H1 (cell line): ENCODE measurements around the gene SLN. TPM values are rescaled to one million over a fixed set of nuclear protein-coding genes. Genes with fewer than 3 reads are reported as not detected.

Source experiments
- CTCF ChIA-PET: fragments of 300-600 bp; sonication (Branson Sonifier 250); formaldehyde crosslinking; loops from one replicate; lab custom pipeline; 2021; ENCODE audit not compliant: partially characterized antibody; lab: Charles Lee
- POLR2A ChIA-PET: fragments of 300-600 bp; sonication (Branson Sonifier 250); formaldehyde crosslinking; loops from one replicate; lab custom pipeline; 2021; ENCODE audit warnings: inconsistent platforms; ENCODE audit not compliant: partially characterized antibody; lab: Charles Lee
- DNase-seq, 2 experiments: peaks; one replicate each; pipeline versions ENCODE4 v3.0.0 to v3.0.0-alpha.2; 2010 to 2022; ENCODE audit warnings: low spot score in 2 of 2, low read depth in 1 of 2, mixed read lengths in 1 of 2
- FAIRE-seq: peaks from 2 replicates; lab custom pipeline; 2011; peaks lifted over from hg19 to GRCh38; lab: Jason Lieb, UNC
- H2AFZ ChIP-seq: 2 replicates; pipeline ENCODE4 v1.8.1; 2012; ENCODE audit warnings: low read length, inconsistent platforms
- H2AK5ac ChIP-seq: 2 replicates; pipeline ENCODE4 v1.6.1; 2013; ENCODE audit warnings: low read depth, low read length
- H2BK120ac ChIP-seq: replicated peaks from 2 replicates; pipeline ENCODE3; 2013; ENCODE audit warnings: low read depth, low read length, inconsistent platforms
- H2BK12ac ChIP-seq: 2 replicates; pipeline ENCODE4 v1.6.1; 2013; ENCODE audit warnings: low read depth, low read length
- H2BK15ac ChIP-seq: 2 replicates; pipeline ENCODE4 v1.6.1; 2013; ENCODE audit warnings: low read length
- H2BK20ac ChIP-seq: 2 replicates; pipeline ENCODE4 v1.6.1; 2013; ENCODE audit warnings: low read length
- H2BK5ac ChIP-seq: 2 replicates; pipeline ENCODE4 v1.6.1; 2013; ENCODE audit warnings: low read depth, low read length
- H3K14ac ChIP-seq: 2 replicates; pipeline ENCODE4 v1.6.1; 2013; ENCODE audit warnings: inconsistent platforms; ENCODE audit not compliant: insufficient read length
- H3K18ac ChIP-seq: 2 replicates; pipeline ENCODE4 v1.6.1; 2013; ENCODE audit warnings: low read length; ENCODE audit errors: extremely low read depth
- H3K23ac ChIP-seq: 2 replicates; pipeline ENCODE4 v1.6.1; 2013; ENCODE audit warnings: inconsistent platforms; ENCODE audit not compliant: insufficient read length
- H3K23me2 ChIP-seq: 2 replicates; pipeline ENCODE4 v1.6.1; 2013; ENCODE audit warnings: low read depth, low read length
- H3K27ac ChIP-seq: 2 replicates; pipeline ENCODE4 v1.6.1; 2011; ENCODE audit warnings: low read depth, low read length, inconsistent platforms
- H3K27me3 ChIP-seq, 4 experiments: replicated peaks in 1 of 4; 1 replicate in 1 of 4; 2 replicates in 3 of 4; pipeline versions ENCODE4 v1.6.1 to v1.8.1; 2011 to 2013; ENCODE audit warnings: low read length in 3 of 4, mild to moderate bottlenecking in 3 of 4, inconsistent platforms in 2 of 4, mixed read lengths in 2 of 4, moderate library complexity in 1 of 4; ENCODE audit not compliant: control insufficient read depth in 3 of 4, insufficient read depth in 3 of 4; ENCODE audit errors: extremely low read depth in 1 of 4
- H3K36me3 ChIP-seq, 4 experiments: 2 replicates each; pipeline versions ENCODE4 v1.6.1 to v1.8.1; 2011 to 2013; ENCODE audit warnings: mild to moderate bottlenecking in 4 of 4, low read length in 3 of 4, moderate library complexity in 2 of 4, control low read depth in 1 of 4, inconsistent platforms in 1 of 4; ENCODE audit not compliant: insufficient read depth in 4 of 4, control insufficient read depth in 2 of 4
- H3K4ac ChIP-seq: replicated peaks from 2 replicates; pipeline ENCODE3; 2013; ENCODE audit warnings: low read length, low read depth, mixed read lengths, inconsistent platforms; ENCODE audit not compliant: insufficient read length
- H3K4me1 ChIP-seq, 4 experiments: replicated peaks in 1 of 4; 1 replicate in 1 of 4; 2 replicates in 3 of 4; pipeline versions ENCODE4 v1.6.1 to v1.8.1; 2011 to 2013; ENCODE audit warnings: low read length in 3 of 4, inconsistent platforms in 2 of 4, mixed read lengths in 1 of 4; ENCODE audit not compliant: insufficient read depth in 4 of 4, control insufficient read depth in 3 of 4
- H3K4me2 ChIP-seq, 2 experiments: 2 replicates each; pipeline versions ENCODE4 v1.6.1 to v1.8.1; 2011 to 2013; ENCODE audit warnings: low read depth in 2 of 2, low read length in 2 of 2, control low read depth in 1 of 2, inconsistent platforms in 1 of 2, mild to moderate bottlenecking in 1 of 2; ENCODE audit not compliant: insufficient read depth in 1 of 2
- H3K4me3 ChIP-seq, 4 experiments: fragments of 200-600, 300-600 bp in 1 of 4; sonication (generic), shearing (Covaris generic), sonication (Bioruptor Twin) in 1 of 4; 2 replicates each; pipeline versions ENCODE4 v1.5.1 to v1.8.1; 2011 to 2016; ENCODE audit warnings: low read length in 4 of 4, low read depth in 3 of 4, control low read depth in 2 of 4, inconsistent platforms in 2 of 4, mild to moderate bottlenecking in 2 of 4, mixed read lengths in 1 of 4, moderate library complexity in 1 of 4; ENCODE audit not compliant: insufficient read depth in 2 of 4; ENCODE audit errors: extremely low read depth in 1 of 4
- H3K56ac ChIP-seq: replicated peaks from 2 replicates; pipeline ENCODE3; 2013; ENCODE audit warnings: low read depth, mild to moderate bottlenecking, mixed read lengths, low read length, inconsistent platforms; ENCODE audit not compliant: insufficient read length
- H3K79me1 ChIP-seq: 2 replicates; pipeline ENCODE4 v1.6.1; 2013; ENCODE audit warnings: low read depth, low read length, control low read depth
- H3K79me2 ChIP-seq, 2 experiments: 2 replicates each; pipeline versions ENCODE4 v1.6.1 to v1.8.1; 2012 to 2013; ENCODE audit warnings: low read length in 2 of 2, mild to moderate bottlenecking in 2 of 2, inconsistent platforms in 1 of 2; ENCODE audit not compliant: insufficient read depth in 2 of 2, control insufficient read depth in 1 of 2
- H3K9ac ChIP-seq, 4 experiments: replicated peaks in 1 of 4; 1 replicate in 1 of 4; 2 replicates in 3 of 4; pipeline versions ENCODE4 v1.6.1 to v1.8.1; 2011 to 2013; ENCODE audit warnings: low read depth in 3 of 4, low read length in 3 of 4, control low read depth in 2 of 4, mild to moderate bottlenecking in 2 of 4, moderate library complexity in 2 of 4, inconsistent platforms in 1 of 4; ENCODE audit errors: extremely low read depth in 1 of 4
- H3K9me3 ChIP-seq, 2 experiments: 2 replicates each; pipeline versions ENCODE4 v1.6.1 to v1.8.1; 2012 to 2013; ENCODE audit warnings: mild to moderate bottlenecking in 2 of 2, moderate library complexity in 2 of 2, control low read depth in 1 of 2, inconsistent platforms in 1 of 2, low read depth in 1 of 2, low read length in 1 of 2, mixed read lengths in 1 of 2; ENCODE audit not compliant: insufficient read depth in 2 of 2
- H4K20me1 ChIP-seq, 2 experiments: replicated peaks in 1 of 2; 2 replicates each; pipeline versions ENCODE3 to v1.8.1; 2011 to 2013; ENCODE audit warnings: inconsistent platforms in 2 of 2, low read length in 2 of 2, mild to moderate bottlenecking in 1 of 2; ENCODE audit not compliant: insufficient read depth in 2 of 2, control insufficient read depth in 1 of 2
- H4K5ac ChIP-seq: 2 replicates; pipeline ENCODE4 v1.6.1; 2013; ENCODE audit warnings: low read length, low read depth, mixed read lengths, inconsistent platforms; ENCODE audit not compliant: insufficient read length
- H4K8ac ChIP-seq: 2 replicates; pipeline ENCODE4 v1.8.0; 2013; ENCODE audit warnings: mild to moderate bottlenecking, moderate library complexity, low read length, inconsistent platforms; ENCODE audit not compliant: insufficient read depth; ENCODE audit errors: extremely low read depth
- H4K91ac ChIP-seq: replicated peaks from 2 replicates; pipeline ENCODE3; 2013; ENCODE audit warnings: low read length, mixed read lengths, inconsistent platforms; ENCODE audit not compliant: insufficient read length
- ZNF274 ChIP-seq: IDR thresholded peaks from 2 replicates; pipeline ENCODE4 v1.7.0; 2012; ENCODE audit warnings: low read length, borderline replicate concordance; ENCODE audit errors: extremely low read depth
- WGBS, 2 experiments: shearing (Covaris generic) in 1 of 2; methylation state at CpG; one replicate each; pipeline versions ENCODE4 v1.1.6 to v1.1.7; 2013 to 2015; ENCODE audit warnings: low lambda C conversion rate in 2 of 2, mixed read lengths in 2 of 2, inconsistent platforms in 1 of 2, low coverage in 1 of 2, missing lambda C conversion rate in 1 of 2; ENCODE audit not compliant: insufficient replicate concordance in 2 of 2, insufficient coverage in 1 of 2, insufficient read length in 1 of 2; ENCODE audit errors: extremely low coverage in 1 of 2, missing lambda C conversion rate in 1 of 2; 5-methylcytosine and 5-hydroxymethylcytosine counted together
- polyA plus RNA-seq, 7 experiments: library from polyadenylated mRNA; depleted of rRNA in 3 of 7; stranded (reverse) in 5 of 7; unstranded in 2 of 7; fragments of >200 nt in 5 of 7; fragments of 200-250 nt in 2 of 7; gene quantifications; 1 replicate in 5 of 7; 2 replicates in 1 of 7; 4 replicates in 1 of 7; pipeline versions ENCODE4 v1.2.1 to v1.2.3, GENCODE V29; 2011 to 2013; ENCODE audit warnings: missing spikeins in 2 of 7, mixed read lengths in 2 of 7
- total RNA-seq: library from RNA; stranded (reverse); fragmentation: NEBNext Ultra II Directional; extraction: Animal tissue kit (Norgen Biotek cat#: 25700); gene quantifications from 2 replicates; pipeline ENCODE4 v1.2.1, GENCODE V29; 2021

SLN gene
- total and polyA plus RNA-seq, 2 of the 8 experiments (the other 6 are each of a cell fraction or from before 2014, with no cell fraction given), result not detected

GRCh38 chr11:107708792-107709191, 3.1 kb downstream of the SLN start:
- Histone ChIP-seq H2AK5ac (no peak overlapping the region), H2BK15ac (no peak overlapping the region), H3K18ac (no peak overlapping the region), H2BK5ac (no peak overlapping the region), H3K9ac (no peak overlapping the region), H3K23me2 (no peaks in the 10 kb centered on the region), H4K91ac (no peak overlapping the region), H2BK20ac (no peak overlapping the region), H3K27ac (no peak overlapping the region), H3K36me3 (no peaks in the 10 kb centered on the region), H3K4me2 (no peak overlapping the region), H4K20me1 (no peaks in the 10 kb centered on the region), H4K5ac (no peak overlapping the region), H2BK120ac (no peak overlapping the region), H2BK12ac (no peak overlapping the region), H3K79me2 (no peaks in the 10 kb centered on the region), H2AFZ (no peak overlapping the region), H3K27me3 (no peaks in the 10 kb centered on the region; a peak in 1 of 7 replicates), H3K9me3 (no peaks in the 10 kb centered on the region), H4K8ac (no peak overlapping the region), H3K4me1 (peaks cover 0 to 12% (median 2%) of the 10 kb centered on the region in 4 experiments; a peak in 3 of 7 replicates), H3K56ac (no peak overlapping the region), H3K4ac (no peak overlapping the region), H3K79me1 (no peaks in the 10 kb centered on the region), H3K23ac (no peak overlapping the region), H3K14ac (no peak overlapping the region), H3K4me3 (no peak overlapping the region)
- ChIA-PET CTCF (interaction anchor here (1.3 kb wide), 1 partner anchor 159 kb away, joined by 3 read pairs; no protein-coding TSS in a partner anchor), POLR2A (no interaction called here)
- 89% methylated on average over 3 of the region's 3 CpGs; no CpG with 5 or more reads in 1 of the 2 experiments for WGBS, 2 experiments
- FAIRE-seq (no peak), DNase-seq (no peak)
- TF ChIP-seq ZNF274, result no peak
